Measurements from ENCODE around the gene CLEC2B. TPM values are rescaled to one million over a fixed set of nuclear protein-coding genes. Genes with fewer than 3 reads are reported as not detected.

The CLEC2B gene
- total RNA-seq, 1 experiment from 2014 or later: not detected

DNA sequence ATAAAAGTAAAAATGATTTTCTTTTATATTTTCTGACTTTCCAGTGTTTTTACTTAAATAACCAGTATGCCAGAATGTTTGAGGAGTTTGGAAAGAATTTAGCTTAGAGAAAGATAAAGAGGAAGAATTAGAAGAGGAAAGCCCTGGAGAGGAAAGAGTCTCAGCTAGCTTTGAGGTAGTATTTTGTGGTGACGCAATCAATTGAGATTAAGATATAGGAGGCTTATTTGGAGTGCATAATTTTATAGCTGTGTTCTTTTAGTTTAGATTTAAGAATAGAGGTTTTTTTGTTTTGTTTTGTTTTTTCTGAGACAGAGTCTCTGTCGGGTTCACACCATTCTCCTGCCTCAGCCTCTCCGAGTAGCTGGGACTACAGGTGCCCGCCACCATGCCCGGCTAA is 18.1 kb downstream of the CLEC2B start:
- Histone ChIP-seq H3K4me2 (ENCODE audit: insufficient read depth, insufficient read length, low read length) (no peak overlapping the region), H2AFZ (ENCODE audit: low read length) (no peak overlapping the region), H2BK5ac (ENCODE audit: insufficient read length, low read length) (no peak overlapping the region), H3K9me3 (ENCODE audit: control insufficient read depth, low read depth, low read length) (no peaks in the 10 kb centered on the region), H2BK15ac (ENCODE audit: low read depth, low read length) (no peak overlapping the region), H4K8ac (replicated peaks; ENCODE audit: insufficient read length, low read depth, low read length) (no peak overlapping the region), H3K23ac (ENCODE audit: insufficient read length, low read depth, low read length) (no peak overlapping the region), H4K5ac (ENCODE audit: insufficient read length, low read depth, low read length) (no peak overlapping the region), H2BK20ac (ENCODE audit: low read depth, low read length, poor library complexity, severe bottlenecking) (no peak overlapping the region), H3K56ac (ENCODE audit: insufficient read length, low read depth, low read length) (no peak overlapping the region), H3K18ac (ENCODE audit: insufficient read length, low read depth, low read length) (no peak overlapping the region), H3K4me1 (ENCODE audit: insufficient read depth, low read length) (no peaks in the 10 kb centered on the region; the same call in 1 of the 2 replicates), H3K27ac (ENCODE audit: insufficient read length, low read depth, low read length) (no peak overlapping the region), H3K9ac (ENCODE audit: extremely low read depth, insufficient read length, low read length) (no peak overlapping the region), H4K91ac (ENCODE audit: insufficient read length, low read depth, low read length) (no peak overlapping the region), H2BK120ac (ENCODE audit: low read depth, low read length, poor library complexity, severe bottlenecking) (no peak overlapping the region), H3K14ac (ENCODE audit: insufficient read depth, low read length) (no peak overlapping the region), H3K4ac (ENCODE audit: low read depth, low read length) (no peak overlapping the region), H4K20me1 (ENCODE audit: control insufficient read depth, insufficient read depth, insufficient read length) (no peaks in the 10 kb centered on the region), H3K23me2 (ENCODE audit: insufficient read length, low read depth, low read length, poor library complexity, severe bottlenecking) (no peaks in the 10 kb centered on the region), H2AK5ac (ENCODE audit: insufficient read length, low read length) (no peak overlapping the region), H2BK12ac (ENCODE audit: insufficient read length, low read depth, low read length) (no peak overlapping the region), H3K27me3 (ENCODE audit: insufficient read depth, low read length) (no peaks in the 10 kb centered on the region), H3K79me2 (ENCODE audit: insufficient read depth, low read length) (no peaks in the 10 kb centered on the region), H3K79me1 (ENCODE audit: insufficient read depth, low read depth, low read length, poor library complexity, severe bottlenecking) (no peaks in the 10 kb centered on the region), H3T11ph (ENCODE audit: low read length) (no peak overlapping the region)
- Mint-ChIP-seq H3K36me3 (ENCODE audit: insufficient read depth in 1 of 3, low read depth in 3 of 3) (no peaks in the 10 kb centered on the region), H3K9me3 (no peaks in the 10 kb centered on the region), H3K27me3 (ENCODE audit: low read depth) (peaks cover 1% of the 10 kb centered on the region; the same call in 1 of the 2 replicates), H3K4me3 (no peak overlapping the region), H3K4me1 (peaks cover 10 to 14% of the 10 kb centered on the region in 2 experiments), H3K27ac (no peak overlapping the region)
- DNase-seq: no peak
- TF ChIP-seq, protein P1, sequence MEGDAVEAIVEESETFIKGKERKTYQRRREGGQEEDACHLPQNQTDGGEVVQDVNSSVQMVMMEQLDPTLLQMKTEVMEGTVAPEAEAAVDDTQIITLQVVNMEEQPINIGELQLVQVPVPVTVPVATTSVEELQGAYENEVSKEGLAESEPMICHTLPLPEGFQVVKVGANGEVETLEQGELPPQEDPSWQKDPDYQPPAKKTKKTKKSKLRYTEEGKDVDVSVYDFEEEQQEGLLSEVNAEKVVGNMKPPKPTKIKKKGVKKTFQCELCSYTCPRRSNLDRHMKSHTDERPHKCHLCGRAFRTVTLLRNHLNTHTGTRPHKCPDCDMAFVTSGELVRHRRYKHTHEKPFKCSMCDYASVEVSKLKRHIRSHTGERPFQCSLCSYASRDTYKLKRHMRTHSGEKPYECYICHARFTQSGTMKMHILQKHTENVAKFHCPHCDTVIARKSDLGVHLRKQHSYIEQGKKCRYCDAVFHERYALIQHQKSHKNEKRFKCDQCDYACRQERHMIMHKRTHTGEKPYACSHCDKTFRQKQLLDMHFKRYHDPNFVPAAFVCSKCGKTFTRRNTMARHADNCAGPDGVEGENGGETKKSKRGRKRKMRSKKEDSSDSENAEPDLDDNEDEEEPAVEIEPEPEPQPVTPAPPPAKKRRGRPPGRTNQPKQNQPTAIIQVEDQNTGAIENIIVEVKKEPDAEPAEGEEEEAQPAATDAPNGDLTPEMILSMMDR (conservative IDR thresholded peaks at IDR 0.05): no peak
- no CpG with 5 or more reads among the region's 5 CpGs for WGBS (ENCODE audit: extremely low coverage, insufficient read length, low lambda C conversion rate)

Data from H9 (cell line).